RPMI7951 (cell line): ENCODE data around the gene RANBP17. TPM values are rescaled to one million over a fixed set of nuclear protein-coding genes. Genes with fewer than 3 reads are reported as not detected.
"Not testable (repeated sequence)": the region's sequence is repeated elsewhere in the genome, so short reads cannot be mapped to it uniquely, and the experiment has no call there.

Source experiments
- DNase-seq: peaks from one replicate; pipeline ENCODE4 v3.0.0-alpha.2; 2012; ENCODE audit warnings: low read depth
- total RNA-seq: library from RNA; depleted of rRNA; stranded (reverse); fragments of >200 nt; shearing (Covaris generic); gene quantifications from 2 replicates; pipeline ENCODE4 v1.2.3, GENCODE V29; 2014

The RANBP17 gene
- total RNA-seq, 1 experiment from 2014 or later, result 9.5 TPM

DNA sequence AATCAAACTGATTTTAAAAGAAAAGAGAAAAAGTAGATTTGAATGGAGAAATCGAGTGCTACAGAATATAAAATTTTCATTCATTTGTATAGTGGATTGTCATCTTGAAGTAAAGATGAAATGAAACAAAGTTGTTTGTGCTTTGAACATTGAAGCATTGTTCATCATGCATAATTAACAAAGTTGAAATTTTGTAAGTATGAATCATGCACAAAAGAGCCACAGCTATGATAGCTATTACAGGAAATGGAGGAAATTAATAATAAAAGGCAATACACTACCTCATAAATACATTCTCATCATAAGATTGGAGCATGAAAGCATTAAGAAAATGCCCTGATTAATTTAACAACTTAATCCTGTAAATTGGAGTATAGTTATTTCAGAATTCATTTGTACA is 293.8 kb downstream of the RANBP17 start:
- DNase-seq, result peak; percentile 13

DNA sequence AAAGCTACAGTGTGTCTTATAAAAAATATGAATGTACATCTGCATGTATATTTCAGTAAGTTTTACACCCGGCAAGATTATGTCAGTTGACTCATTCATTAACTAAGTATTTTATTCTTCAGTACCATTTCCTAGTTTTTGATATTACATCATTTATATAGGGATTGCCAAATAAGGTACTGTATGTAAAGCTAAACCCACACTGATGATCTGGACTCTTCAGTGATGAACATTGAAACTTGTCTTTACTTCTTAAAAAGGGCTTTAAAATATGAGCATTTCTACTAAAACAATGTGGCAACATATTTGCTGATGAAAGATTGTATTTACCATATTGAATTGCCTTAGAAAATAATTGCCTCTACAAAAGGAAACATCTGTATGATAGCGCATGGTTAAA is 295.5 kb downstream of the RANBP17 start:
- DNase-seq, result no peak

DNA sequence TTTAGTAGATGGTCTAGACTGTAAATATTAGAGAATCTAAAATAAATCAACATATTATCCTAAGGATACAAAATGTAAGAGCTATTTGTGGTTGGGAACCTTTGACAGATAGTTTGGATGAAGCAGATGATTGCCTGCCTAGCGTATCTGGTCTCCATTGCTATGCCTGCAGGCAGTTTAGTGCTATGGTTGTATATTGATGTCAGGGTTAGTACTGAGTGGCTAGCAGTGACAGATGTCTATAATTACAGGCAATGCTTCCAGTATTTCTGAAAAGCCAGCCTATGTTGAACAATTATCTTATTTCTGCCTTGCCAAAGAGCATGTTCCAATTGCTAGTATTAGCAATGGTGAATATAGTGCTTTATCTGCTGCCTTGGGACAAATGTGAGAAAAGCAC is 296.0 kb downstream of the RANBP17 start:
- peak; percentile 4 for DNase-seq

DNA sequence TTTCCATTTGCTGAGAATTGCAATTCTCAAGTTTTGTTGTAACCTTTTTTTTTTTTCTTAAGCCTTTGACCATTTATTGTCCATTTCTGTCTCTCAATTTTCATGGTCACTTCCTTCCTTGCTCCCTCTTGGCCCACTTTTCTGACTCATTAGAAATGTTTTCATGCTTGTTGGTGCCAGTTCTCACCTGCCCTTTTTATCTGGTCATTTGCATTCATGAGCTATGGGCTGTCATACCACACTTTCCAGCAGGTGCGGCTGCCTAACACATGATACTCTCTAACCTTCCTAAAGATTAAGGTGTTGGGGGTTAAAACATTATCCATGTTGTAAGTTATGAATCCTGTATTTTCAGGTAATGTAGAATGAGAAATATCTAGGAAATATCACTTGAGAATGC is 296.8 kb downstream of the RANBP17 start:
- DNase-seq, result no peak

DNA sequence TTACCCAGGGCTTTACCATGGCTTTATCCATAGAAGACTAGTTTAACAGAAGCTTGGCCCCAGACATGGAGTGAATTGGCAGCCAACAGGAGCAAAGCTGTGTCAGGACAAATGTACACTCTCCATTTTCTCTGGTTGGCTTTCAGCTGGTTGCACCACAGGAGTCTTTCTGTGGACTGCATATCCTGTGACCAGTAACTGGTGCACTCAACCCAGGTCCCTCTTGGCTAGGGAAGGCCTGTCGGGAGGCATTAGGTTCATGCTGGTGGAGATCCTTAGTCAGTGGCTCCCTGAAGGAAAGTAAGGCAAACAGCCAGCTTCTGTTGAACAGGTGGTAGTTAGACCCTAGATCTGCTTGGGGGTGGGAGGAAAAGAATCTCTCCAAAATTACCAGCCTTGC is 300.3 kb downstream of the RANBP17 start:
- DNase-seq, result no peak

DNA sequence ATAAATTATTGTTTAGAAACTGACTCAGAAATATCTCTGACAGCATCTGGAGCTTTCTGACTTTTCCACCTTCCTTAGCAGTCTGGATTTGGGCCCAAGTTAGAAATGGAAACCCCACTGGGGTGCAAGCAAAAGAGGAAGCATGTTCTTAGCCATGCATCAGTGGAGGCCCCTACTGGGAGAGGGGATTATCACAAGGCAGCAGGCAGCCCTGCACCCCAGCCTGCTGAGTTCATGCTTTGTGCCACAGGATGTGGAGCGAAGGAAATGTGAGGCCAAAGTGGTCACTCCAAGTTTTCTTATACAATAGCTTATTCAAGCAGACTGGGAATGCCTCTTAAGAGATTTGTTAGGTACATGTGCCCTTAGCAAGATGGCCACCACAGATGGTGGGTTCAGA is 300.8 kb downstream of the RANBP17 start:
- peak; percentile 43 for DNase-seq

DNA sequence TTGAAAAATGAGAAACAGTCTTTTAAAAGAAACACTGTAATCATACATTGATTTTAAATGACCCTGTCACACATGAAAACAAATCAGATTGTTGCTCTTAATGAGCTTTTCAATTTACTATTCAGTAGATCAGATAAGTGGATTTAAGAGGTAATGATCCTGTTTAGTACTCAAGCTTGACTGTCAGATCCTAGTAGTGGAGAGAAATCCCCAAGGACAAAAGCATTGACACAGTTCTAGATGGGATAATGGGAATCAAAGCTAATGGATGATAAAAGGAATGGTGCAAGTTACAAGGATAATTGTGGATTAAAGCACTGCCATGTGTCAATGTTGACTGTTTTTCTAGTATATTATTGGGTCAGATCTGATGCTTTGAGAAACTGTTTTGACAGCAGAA is 304.9 kb downstream of the RANBP17 start:
- DNase-seq, result no peak

DNA sequence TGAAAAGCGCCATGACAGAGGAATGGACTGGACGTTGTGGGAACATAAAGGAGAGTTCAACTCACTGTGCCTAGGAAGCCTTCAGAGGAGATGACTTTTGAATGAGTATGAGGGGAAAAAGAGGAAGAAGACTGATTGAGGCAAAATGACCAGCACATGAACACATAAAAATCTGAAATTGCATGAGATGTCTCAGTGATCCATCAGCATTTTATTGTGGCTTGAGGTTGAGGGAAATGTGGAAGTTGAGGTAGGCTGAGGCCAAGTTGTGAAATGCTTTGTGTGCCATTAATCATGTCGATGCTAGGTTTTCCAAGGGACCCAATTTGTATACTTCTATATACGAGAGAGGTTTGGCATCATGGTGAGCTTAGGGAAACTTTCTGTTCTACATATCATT is 306.4 kb downstream of the RANBP17 start:
- DNase-seq, result no peak

DNA sequence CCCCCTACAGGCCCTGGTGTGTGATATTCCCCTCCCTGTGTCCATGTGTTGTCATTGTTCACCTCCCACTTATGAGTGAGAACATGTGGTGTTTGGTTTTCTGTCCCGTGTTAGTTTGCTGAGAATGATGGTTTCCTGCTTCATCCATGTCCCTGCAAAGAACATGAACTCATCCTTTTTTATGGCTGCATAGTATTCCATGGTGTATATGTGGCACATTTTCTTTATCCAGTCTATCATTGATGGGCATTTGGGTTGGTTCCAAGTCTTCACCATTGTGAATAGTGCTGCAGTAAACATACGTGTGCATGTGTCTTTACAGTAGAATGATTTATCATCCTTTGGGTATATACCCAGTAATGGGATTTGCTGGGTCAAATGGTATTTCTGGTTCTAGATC is 313.1 kb downstream of the RANBP17 start:
- not testable (repeated sequence) for DNase-seq

DNA sequence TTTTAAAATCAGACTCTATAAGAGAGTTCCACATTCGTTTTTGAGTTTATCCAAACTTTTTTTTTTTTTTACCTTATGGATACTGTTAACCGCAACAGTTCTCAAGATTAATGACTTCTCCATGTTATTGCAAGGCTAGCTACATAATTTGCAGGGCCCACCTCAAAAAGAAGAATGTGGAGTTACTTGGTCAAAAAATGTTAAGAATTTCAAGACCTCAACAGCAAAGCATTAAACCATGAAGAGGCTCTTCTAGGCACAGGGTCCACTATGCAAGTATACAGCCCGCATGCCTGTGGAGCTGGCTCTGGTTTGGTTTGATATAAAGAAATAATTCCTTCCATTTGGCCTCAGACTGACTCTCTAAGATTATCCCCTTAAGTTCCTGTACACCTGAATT is 313.9 kb downstream of the RANBP17 start:
- no peak for DNase-seq

DNA sequence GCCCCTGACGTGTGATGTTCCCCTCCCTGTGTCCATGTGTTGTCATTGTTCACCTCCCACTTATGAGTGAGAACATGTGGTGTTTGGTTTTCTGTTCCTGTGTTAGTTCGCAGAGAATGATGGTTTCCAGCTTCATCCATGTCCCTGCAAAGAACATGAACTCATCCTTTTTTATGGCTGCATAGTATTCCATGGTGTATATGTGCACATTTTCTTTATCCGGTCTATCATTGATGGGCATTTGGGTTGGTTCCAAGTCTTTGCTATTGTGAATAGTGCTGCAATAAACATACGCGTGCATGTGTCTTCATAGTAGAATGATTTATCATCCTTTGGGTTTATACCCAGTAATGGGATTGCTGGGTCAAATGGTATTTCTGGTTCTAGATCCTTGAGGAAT is 316.4 kb downstream of the RANBP17 start:
- not testable (repeated sequence) for DNase-seq

DNA sequence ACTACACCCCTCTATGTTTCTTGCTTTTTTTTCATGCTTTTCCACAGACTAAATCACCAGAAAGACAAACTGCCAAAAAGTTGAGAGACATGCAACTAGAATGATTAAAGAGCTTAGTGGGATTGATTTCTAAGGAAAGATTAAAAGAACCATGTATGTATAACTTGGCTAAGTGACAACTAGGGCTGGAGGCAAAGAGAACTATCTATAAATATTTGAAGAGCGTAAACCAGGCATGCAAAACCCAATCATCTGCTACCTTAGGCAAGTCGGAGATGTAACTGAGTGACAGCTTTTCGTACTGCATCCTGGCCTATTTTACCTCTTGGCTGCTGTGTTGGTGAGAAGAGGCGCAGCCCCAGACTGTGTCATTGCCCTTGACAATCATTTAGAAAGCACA is 326.2 kb downstream of the RANBP17 start:
- DNase-seq, result no peak

DNA sequence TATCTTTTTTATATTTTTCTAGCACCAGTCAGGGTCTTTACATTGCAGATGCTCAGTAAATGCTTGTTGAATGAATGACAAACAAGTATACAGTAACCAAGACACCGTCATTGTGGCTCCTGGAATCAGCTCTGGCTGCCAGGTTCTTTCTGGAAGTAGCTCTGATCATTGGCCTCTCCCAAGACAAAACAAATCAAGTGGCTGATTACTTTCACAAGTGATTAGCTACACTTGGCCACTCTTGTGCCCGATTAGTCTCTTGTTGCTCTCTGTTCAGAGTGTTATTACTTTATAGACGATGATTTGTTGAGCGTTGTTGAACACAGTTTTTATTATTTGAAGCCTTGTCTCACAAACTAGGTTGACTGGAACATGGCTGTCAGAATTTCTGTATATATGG is 327.6 kb downstream of the RANBP17 start:
- no peak for DNase-seq

DNA sequence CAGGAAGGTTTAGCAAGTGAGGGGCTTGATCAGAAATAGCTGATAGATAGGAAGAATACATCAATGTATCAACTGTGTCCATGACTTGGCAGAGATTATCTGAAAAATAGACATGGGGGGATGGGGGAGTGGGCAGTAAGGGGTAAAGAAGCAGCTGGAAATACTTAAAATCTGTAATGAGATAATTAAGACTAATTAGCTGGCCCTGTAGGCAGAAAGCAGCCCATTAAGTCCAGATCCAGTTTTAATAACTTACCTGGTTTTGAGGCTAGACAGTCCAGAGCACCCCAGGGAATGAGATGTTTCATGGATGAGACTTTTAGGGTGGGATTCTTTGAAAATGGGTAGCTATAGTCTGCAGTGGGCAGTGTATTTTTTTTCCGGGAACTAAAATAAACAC is 330.3 kb downstream of the RANBP17 start:
- DNase-seq, result no peak

DNA sequence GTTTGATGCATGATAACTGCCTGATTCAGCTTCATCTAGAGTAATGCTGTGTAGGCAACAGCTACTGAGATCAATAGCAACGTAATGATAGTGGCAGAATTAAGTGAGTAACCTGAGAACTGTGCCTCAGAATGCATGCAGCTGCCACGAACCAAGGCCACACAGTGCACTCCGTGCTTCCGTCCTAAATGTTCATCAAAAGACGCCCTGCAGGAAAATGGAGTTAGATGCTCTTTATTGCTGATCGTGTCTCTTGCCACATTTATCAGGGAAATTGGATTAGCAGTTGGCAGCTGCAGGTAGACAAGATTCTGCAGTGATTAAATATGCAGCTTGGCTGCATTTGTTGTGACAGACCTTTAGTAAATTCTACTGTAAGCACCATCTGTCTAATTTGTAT is 339.5 kb downstream of the RANBP17 start:
- DNase-seq, result no peak

DNA sequence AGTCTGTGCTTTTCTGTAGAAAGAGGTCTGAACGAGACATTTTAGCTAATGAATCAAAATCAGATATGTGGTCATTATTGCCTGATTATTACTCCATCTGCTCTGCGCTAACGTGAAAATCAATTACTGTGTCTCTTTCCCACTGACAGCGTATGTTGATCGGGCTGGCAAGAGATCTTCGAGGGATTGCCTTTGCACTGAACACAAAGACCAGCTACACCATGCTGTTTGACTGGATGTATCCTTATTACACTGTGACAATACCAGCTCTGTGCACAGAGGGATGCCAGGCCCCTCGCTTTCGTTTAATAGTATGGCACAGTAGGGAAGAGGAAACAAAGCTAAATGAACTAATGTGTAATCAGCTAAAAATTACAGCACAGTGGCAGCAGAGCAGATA is 343.6 kb downstream of the RANBP17 start:
- DNase-seq, result no peak

DNA sequence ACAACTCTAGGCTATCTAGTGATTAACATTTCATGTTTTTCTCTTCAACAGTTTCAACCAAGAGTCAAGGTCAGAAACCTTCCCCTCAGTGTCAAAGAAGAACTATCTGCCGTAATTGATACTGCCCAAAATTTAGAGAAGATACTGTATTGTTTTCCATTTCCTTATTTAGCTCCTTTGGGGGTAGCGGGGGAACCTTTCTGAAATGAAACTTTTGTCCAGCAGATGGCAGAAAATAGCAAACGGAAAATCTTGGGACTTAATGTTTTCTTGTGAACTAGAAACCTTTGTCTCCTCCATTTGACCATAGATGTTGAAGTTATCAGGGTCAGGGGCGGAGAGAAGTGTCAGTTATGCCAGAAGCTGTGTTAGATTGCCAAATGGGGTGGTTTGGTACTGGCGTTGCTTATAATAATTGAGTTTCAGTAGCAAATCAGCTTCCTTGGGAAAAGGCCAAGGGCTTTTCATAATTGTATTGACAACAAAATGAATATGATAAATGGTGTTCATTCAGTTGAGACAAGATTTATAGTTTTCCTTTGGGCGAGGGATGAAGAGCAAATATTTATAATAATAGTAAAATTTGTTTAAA is 345.5 kb downstream of the RANBP17 start:
- DNase-seq, result peak; percentile 47

DNA sequence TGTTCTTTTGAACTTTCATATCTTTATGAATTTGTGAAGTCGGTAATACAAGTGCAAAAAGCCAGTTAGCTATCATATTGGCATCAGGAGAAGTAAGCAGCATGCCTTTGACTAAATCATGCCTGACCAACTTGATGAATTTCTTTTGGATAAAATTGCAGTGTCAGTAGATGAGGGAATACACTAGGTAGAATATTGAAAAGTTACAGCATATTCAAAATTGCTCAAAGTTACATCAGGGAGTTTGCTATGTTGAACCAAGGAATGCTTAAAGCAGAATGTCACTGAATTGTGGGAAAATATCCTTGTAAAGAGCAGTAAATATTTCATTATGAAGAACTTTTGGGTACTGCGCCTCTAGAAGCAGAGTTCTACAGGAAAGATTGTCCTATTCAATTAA is 360.1 kb downstream of the RANBP17 start:
- DNase-seq, result no peak

DNA sequence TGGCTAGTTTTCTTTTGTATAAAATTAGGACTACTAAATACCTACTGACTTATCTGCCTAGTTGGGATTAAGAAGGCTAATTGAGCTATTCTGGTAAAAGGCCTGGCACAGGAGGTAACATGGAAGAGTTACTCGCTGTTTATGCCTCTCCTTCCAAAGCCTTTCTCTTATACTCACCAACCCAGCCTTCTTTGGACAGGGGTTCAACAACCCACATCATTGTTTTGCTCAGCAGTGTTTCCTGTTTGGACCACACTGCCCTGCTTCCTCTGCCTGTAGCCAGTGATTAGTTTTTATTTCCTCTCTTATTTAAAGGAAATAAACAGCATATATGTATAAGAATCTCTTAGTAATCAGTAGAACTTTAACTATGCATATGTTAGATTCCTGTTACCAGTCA is 362.1 kb downstream of the RANBP17 start:
- DNase-seq, result no peak

DNA sequence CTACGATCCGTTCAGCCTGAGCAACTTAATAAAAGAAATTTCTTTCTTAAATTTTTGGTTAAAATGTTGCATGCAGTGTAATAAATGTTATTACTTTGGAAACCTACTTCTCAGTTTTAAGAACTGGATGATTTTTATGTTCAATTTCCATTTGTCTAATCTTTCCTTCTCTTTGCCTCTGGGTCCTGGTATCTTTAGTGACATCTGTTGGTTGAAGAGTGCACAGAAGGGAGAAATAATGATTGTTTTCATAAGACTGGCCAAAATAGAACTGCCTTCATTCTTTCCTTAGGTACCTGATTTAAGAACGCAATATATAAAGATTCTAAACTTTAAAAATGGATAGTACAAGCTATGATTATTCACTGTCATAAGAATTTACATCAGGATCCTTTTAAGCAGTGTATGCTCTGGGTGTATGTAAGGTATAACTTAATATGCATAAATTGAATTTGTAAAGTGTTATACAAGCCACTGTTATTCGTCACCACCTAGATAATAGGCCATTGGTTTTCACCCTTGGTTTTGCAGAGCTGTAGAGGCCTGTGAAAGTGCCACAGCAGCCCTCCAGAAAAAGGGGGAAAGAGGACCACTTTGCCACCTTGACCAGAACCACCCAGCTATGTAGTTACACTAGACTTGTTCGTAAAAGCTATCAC is 364.4 kb downstream of the RANBP17 start:
- no peak for DNase-seq

DNA sequence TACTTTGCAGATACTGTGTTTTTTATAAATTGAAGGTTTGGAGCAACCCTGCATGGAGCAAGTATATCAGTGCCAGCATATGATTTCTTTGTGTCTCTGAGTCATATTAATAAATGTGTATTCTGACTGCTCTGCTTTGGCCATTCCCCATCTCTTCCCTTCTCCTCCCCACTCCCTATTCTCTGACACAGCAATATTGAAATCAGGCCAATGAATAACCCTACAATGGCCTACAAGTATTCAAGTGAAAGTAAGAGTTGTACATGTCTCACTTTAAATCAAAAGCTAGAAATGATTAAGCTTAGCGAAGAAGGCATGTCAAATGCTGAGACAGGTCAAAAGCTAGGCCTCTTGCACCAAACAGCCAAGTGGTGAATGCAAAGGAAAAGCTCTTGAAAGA is 365.0 kb downstream of the RANBP17 start:
- DNase-seq, result no peak

DNA sequence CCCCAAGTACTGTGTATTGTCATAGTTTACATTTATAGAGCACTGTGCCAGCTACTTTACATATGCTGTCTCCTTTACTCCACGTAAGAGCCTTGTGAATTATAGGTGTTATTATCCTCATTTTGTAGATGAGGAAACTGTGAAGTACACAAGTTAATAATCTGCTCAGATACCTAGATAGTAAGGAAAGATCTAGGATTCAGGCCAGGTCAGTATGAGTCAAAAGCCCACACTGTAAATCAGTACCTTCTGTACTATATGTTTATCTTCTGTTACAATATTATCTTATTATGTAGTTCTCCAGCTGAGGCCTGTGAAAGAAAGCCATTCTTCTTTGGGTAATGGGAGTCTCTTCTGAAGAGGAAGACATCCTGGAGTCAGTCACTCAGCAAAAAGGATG is 374.8 kb downstream of the RANBP17 start:
- no peak for DNase-seq

DNA sequence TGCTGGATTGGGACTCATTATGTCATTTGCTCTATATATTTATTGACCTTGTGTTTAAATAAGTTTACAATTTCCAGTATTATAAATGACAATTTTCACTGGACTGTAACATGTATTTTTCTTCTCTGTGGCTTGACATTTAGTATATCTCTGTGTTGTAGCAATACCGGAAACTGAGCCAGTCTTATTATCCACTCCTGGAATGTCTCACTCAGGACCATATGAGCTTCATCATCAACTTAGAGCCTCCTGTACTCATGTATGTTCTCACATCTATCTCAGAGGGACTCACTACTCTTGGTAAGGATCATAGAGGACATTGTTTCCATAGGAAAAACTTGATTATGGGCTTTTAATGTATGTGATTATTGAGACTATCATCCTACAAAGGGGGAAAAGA is 380.7 kb downstream of the RANBP17 start:
- DNase-seq, result no peak

DNA sequence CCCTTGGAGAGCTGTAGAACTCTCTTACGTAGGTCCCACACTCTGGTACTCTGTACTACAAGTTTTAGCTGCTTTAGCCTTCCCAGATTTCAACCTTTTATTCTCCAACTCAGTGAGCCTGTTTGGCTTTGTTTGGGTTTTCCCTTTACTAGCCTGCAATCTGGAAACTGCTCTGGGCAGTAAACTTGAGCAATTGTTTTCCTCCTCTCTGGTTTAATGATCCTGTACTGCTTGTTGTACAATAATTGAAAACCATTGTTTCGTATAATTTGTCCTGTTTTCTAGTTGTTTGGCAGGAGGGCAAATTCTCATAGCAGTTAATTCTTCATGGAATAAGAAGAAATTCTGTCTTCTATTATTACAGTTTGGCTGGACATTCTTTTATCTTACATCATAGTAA is 384.4 kb downstream of the RANBP17 start:
- DNase-seq, result no peak
